SK-N-DZ (cell line): Measurements from ENCODE around the gene TCF3.

Experiments
- DNase-seq: peaks from one replicate; pipeline ENCODE4 v3.0.0-alpha.2; 2015; ENCODE audit warnings: low spot score

Gene TCF3

GRCh38 chr19:1609680-1610474 lies 42.5 kb downstream of the TCF3 start:
- DNase-seq: no peak

DNA sequence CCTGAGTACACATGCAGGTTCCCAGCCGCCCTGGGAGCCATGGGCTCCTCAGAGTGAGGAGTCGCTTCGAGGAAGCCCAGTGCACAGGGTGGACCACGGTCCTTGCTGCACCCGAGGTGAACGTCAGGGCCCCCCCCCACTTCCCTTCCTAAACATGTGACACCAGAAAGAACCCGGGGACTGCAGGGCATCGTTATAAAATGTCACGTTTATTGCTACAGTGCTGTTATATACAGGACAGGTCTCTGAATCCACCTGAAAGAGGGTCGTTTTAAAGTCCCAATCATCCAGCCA lies 43.4 kb downstream of the TCF3 start:
- DNase-seq: no peak

- no peak for DNase-seq
These were observed 43.9 kb downstream of the TCF3 start for GRCh38 chr19:1608359-1609102.

DNA sequence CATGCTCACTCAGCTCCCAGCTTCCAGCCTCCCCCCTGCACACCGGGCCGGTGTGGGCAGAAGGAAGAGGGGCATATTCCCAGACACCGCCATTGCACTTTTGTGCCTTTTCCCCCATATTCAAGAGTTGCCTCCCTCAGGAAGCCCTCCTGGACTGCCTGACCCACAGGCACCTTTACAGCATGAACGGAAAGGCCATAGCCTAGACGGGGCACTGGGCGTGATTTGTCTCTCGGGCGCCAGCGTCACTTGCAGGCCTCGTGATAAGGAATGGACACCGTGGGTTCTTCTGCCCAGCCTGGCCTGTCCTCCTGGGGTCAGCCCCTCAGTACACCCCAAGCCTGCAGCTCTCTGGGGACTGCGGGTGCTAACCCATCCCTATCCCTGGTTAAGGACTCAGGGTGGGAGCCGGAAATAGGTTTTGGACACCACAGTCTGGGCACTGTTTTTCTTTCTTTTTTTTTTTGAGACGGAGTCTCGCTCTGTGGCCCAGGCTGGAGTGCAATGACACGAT lies 46.2 kb downstream of the TCF3 start:
- no peak for DNase-seq

GRCh38 chr19:1605236-1606137 lies 46.9 kb downstream of the TCF3 start, which contains the start of gene UQCR11:
Gene UQCR11 (minus strand): TSS chr19:1605462. CDS start chr19:1605409, 53 bp downstream.
- DNase-seq: peak; percentile 97

DNA sequence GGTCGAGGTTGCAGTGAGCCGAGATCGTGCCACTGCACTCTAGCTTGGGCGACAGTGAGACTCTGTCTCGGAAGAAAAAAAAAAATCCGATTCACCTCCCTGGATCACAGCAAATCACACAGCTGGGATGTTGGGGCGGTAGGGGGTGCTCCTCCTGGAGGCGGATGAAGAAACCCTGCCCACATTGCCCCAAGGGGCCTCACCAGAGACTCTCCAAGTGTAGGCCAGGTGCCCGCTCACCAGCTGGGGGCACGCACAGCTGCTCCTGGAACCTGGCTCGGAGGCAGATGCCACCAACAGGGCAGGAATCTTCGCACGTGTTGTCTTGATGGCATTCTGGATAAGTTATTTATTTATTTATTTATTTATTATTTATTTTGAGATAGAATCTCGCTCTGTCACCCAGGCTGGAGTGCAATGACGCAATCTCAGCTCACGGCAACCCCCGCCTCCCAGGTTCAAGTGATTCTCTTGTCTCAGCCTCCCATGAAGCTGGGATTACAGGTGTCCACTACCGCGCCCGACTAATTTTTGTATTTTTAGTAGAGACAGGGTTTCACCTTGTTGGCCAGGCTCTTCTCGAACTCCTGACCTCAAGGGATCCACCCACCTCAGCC lies 50.2 kb downstream of the TCF3 start:
- no peak for DNase-seq

- no peak for DNase-seq
These were observed 50.8 kb downstream of the TCF3 start for GRCh38 chr19:1601613-1602064.

GRCh38 chr19:1599460-1599846 lies 53.0 kb downstream of the TCF3 start:
- no peak for DNase-seq

- no peak for DNase-seq
These were observed 53.5 kb downstream of the TCF3 start for GRCh38 chr19:1598777-1599459.

GRCh38 chr19:1593501-1593772 lies 59.0 kb downstream of the TCF3 start:
- DNase-seq: no peak

GRCh38 chr19:1592755-1593500 lies 59.5 kb downstream of the TCF3 start, which contains the start of gene MBD3:
Gene MBD3 (minus strand): TSS chr19:1592865. CDS start chr19:1592631, 234 bp downstream.
- DNase-seq: peak; percentile 91

DNA sequence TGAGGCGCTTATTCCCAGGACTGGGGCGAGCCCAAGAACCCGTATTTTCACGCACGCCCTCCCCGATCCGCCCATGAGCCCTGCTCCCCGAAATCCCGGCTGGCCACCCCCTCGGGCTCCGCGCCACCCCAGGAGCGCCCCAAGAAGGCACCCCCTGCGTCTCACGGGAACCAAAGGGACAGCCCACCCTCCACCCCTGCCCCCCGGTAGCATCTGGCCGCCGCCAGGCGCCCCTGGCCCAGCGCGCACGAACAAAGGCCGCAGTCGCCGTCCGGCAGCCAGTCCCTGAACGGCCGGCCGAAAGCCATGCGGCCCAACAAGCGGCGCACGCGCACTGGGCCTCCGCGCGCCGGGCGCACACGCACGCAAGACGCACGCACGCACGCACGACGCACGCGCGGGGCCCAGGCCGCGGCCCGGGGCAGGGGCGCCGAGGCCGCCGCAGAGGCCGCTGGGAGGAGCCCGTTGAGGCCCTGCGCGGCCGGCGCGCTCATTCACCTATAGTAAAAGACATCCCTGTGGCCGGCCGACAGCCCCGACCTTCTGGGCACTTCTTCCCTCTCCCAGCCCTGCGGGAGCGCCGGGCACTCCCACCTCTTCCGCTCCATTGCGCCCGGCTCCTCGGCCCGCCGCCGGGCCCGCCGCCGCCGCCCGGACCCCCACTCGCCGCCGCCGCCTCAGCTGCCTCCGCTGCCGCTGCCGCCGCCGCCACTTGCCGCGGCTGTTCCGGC lies 60.2 kb downstream of the TCF3 start:
- DNase-seq: peak; percentile 86

DNA sequence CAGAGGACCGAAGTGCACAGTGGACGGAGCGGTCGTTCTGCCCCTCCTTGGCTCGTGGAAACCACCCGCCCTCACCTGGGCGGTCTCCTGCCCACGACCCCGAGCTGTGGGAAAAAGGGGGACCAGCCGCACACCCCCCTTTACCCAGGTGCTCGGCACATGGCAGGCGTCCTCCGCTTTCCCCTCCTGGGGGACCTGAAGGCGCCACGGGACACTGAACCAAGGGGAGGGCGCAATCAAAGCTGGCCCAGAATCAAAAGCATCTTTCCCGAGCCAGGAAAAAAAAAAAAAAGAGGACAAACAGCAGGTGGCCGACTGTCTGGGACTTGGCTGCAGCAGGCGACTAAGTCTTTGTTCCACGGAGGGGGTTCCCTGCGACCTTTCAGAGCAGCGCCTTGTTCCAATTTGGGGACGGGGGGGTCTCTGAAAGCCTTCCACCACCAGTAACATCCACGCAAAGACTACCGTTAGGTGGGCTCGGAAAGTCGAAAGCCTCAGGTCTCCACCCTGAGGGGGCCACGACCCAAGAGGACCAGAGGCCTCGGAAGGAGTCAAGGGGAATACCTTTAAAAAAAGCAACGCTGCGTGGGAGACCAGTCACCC lies 60.9 kb downstream of the TCF3 start:
- DNase-seq: no peak

- DNase-seq: peak; percentile 65
These were observed 61.6 kb downstream of the TCF3 start for GRCh38 chr19:1590641-1591397.

DNA sequence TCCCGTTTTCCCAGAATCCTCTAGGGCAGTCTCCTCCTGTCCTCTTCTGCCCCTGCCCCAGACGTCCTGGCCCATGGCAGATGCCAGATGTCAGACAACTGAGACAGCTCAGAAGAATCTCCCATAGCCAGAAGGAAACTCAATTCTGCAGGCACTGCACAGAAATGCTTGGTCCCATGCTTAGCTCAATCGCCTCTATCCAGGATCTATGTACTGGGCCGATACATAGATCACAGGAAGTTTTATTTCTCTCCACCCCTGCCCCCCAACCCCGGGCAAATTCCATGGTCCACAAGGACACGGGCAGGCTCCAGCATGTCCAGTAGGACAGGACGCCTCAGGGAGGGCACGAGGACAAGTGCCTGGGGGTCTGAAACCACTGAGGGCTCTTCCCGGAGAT lies 64.5 kb downstream of the TCF3 start:
- DNase-seq: no peak

DNA sequence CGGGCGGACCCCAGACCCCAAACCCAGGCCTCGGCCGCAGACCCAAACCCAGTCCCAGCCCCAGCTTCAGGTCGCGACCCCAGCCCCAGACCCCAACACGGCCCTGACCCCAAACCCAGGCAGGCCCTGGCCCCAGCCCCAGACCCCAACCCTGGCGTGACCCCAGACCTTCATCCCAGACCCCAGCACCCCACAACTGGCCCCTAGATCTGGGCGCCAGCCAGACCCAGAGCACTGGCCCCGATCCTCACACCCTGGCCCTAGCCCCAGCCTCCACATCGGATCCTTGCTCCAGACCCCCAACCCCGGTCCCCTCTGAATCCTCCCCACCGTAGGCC lies 67.2 kb downstream of the TCF3 start:
- no peak for DNase-seq

DNA sequence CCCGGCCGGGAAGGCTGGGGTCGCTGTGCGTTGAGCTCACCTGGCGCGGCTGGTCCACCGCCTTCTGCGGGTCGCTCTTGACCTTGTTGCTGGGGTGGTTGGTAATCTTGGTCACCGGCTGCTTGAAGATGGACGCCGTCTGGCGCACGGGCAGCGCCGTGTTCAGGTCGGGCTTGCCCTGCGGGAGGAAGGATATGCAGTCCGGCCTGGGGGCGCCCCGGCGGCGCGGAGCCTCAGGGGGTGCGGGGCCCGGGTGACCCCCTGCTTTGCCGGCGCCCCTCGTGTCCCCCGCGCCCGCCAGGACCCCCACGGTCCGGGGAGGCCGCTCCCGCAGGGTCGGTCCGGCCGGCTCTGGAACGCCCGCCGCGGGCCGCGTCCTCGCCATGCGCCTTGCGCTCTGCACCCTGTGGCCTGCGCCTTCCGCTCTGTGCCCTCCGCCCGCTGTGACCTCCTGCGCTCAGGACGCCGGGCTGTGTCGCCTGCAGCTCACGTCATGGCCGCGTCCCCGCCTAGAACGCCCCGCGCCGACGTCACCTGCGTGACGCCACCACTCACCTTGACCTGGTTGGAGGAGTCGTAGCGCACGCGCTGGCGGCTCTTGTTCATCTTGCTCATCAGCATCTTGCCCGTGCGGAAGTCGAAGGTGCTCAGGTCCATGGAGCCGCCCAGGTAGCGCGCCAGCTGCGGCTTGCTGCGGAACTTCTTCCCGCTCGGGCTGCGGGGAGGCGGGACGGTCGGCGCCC lies 67.7 kb downstream of the TCF3 start:
- no peak for DNase-seq

DNA sequence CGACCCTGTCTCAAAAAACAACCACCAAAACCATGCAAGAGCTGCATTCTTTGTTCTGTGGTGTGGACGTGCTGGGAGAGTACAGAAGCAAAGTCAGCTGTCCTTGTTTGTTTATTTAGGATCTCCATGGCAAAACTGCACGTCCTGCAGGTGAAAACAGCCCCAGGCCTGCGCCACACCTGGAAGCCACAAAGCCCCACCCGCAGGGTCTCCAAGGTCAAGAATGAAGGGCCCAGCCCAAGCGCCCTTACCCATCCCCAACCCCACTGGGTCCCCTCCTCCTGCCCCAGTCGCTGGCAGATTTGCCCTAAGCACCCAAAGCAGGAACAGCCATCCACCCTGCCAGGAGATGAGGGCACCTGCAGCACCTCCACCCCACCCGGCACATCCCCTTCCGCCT lies 70.2 kb downstream of the TCF3 start:
- no peak for DNase-seq
